HS-5 (cell line): ENCODE data around the gene CERS4.
"Not testable (repeated sequence)": the region's sequence is repeated elsewhere in the genome, so short reads cannot be mapped to it uniquely, and the experiment has no call there.

Experiments
- DNase-seq: peaks from one replicate; pipeline ENCODE4 v3.0.0-alpha.2; 2012; ENCODE audit warnings: low read depth

The CERS4 gene

GRCh38 chr19:8242211-8242821 lies 33.1 kb downstream of the CERS4 start:
- DNase-seq: no peak

DNA sequence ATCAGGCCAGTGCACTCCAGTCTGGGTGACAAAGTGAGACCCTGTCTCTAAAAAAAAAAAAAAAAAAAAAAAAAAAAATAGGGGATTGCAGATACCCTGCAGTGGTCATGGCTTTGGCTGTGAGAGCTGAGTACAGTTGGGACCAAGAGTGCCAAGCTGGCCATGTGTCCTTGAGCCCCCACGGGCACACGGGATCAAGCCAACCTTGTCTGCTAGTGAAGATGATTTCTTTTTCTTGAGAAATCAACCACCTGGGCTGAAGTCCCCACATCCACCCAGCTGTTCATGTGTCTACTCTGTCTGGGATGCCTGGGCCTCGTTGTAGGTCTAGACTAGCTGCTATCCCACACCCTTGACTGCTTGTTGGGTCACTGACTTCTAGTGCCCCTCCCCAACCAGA lies 34.0 kb downstream of the CERS4 start:
- DNase-seq: no peak

DNA sequence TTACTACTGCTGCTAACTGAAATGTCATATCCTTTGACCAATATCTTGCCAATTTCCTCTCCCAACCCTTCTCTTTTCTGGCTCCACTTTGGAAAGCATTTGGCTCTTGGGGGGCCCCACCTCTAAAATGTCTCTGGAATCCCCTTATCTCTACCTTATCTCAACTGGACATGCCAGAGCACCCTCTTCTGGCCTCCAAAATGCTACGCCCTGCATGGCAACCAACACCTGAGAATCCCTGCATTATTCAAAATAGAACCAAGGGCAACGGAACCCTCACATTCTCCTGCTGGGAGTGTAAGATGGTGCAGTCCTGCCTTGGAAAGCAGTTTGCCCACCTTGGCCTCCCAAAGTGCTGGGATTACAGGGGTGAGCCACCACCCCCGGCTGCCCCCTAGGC lies 35.3 kb downstream of the CERS4 start:
- DNase-seq: no peak

DNA sequence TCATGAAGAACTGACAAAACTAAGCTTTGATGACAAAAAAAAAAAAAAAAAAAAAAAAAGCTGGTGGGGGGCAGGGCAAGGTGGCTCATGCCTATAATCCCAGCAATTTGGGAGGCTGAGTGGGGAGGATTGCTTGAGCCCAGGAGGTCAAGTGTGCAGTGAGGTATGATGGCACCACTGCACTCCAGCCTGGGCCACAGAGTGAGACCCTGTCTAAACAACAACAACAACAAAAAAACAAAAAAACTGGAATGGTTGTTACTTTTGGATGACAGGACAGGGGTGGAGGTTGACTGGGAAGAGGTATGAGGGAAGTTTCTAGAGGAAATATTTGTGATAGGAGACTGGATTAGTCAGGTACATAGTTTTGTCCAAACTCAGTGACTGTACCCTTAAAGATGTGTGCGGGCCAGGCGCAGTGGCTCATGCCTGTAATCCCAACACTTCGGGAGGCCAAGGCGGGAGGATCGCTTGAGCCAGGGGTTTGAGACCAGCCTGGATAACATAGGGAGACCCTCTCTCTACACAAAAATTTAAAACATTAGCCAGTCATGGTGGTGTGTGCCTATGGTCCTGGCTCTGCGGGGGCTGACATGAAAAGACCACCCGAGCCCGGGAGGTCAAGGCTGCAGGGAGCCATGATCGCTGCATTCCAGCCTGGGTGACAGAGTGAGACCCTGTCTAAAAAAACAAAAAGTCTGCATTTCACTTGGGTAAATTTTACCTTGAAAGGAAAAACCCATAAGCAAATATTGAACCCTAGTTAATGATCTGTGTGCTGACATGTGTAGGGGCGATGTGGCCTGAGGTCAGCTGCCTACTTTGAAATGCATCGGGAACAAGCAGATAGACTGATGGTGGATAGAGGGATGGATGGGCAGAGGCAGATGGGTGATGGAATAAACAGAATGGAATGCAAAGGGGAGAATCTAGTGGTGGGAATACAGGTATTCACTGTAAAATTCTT lies 37.0 kb downstream of the CERS4 start:
- no peak for DNase-seq

DNA sequence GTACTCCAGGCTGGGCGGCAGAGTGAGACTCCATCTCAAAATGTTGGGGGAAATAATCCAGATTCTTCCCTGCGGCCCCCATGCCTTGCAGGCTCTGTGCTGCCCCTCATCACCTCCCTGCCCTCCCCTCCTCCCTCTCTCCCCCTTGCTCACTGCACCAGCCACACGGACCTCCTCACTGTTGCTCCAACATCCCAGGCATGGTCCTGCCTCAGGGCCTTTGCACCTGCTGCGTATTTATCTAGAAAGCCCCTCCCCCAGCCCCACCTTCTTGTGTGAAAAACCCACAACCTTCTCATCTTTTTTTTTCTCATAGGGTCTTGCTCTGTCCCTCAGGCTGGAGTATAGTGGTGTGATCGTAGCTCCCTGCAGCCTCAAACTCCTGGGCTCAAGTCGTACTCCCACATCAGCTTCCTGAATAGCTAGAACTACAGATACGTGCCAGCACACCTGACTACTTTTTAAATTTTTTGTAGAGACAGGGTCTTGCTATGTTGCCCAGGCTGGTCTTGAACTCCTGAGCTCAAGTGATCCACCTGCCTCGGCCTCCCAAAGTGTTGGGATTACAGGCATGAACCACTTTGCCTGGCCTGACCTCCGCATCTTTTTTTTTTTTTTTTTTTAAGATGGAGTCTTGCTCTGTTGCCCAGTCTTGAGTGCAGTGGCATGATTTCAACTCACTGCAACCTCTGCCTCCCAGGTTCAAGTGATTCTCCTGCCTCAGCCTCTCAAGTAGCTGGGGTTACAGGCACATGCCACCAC lies 38.1 kb downstream of the CERS4 start:
- not testable (repeated sequence) for DNase-seq

GRCh38 chr19:8248348-8249328 lies 39.5 kb downstream of the CERS4 start:
- no peak for DNase-seq

DNA sequence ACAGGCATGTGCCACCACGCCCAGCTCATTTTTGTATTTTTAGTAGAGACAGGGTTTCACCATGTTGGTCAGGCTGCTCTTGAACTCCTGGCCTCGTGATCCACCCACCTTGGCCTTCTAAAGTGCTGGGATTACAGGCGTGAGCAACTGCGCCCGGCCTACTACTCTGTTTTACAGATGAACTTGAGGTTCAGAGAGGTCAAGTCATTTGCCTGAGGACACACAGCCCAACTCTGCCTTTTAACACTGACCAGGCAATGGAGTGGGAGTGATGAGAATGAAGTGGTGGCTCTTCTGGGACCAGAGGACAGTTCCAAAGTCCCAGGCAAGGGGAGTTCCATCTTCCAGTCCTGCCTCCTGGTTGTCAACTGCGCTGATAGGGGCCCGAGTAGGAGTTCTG lies 41.4 kb downstream of the CERS4 start:
- DNase-seq: no peak

DNA sequence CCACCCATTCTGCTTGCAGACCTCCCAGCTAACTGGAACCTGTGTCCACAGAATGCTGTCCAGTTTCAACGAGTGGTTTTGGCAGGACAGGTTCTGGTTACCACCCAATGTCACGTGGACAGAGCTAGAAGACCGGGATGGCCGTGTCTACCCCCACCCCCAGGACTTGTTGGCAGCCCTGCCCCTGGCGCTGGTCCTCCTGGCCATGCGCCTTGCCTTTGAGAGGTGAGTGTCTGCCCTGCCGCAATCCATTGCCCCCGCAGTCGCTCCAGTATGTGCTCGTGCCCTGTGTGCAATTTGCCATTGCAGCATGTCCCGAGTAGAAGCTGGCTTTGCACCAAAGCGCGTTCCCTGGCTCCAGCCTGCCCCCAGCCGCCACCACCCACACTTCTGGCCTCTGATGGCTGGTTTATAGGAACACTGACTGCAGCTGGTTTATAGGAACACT lies 41.9 kb downstream of the CERS4 start:
- no peak for DNase-seq

DNA sequence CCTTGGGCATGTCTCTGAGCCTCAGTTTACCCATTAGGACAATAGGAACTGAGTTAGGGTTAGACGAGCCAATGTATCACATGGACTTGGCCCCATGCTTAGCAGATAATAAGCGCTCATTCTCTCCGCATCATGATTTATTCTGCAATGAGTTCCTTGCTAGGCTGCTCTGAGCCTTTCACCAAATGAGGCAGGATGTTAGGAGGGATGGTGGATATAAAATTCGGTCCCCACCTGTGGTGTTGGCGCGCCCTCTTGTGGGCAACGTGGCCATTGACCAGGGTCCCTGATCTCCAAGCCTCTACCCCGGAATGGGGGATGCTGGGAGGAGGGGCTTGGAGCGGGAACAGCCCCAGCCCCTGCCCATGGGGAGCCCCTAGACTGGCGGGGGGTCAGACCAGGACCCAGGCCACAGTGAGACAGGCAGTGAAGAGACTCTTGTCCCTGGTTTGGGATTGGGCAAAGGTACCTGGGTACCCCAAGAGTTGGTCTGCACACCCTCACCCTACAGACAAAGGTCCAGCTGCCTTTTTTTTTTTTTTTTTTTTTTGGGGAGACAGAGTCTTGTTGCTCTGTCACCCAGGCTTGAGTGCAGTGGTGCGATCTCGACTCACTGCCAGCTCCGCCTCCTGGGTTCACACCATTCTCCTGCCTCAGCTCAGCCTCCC lies 43.9 kb downstream of the CERS4 start:
- no peak for DNase-seq

GRCh38 chr19:8253678-8254077 lies 44.5 kb downstream of the CERS4 start:
- DNase-seq: no peak

DNA sequence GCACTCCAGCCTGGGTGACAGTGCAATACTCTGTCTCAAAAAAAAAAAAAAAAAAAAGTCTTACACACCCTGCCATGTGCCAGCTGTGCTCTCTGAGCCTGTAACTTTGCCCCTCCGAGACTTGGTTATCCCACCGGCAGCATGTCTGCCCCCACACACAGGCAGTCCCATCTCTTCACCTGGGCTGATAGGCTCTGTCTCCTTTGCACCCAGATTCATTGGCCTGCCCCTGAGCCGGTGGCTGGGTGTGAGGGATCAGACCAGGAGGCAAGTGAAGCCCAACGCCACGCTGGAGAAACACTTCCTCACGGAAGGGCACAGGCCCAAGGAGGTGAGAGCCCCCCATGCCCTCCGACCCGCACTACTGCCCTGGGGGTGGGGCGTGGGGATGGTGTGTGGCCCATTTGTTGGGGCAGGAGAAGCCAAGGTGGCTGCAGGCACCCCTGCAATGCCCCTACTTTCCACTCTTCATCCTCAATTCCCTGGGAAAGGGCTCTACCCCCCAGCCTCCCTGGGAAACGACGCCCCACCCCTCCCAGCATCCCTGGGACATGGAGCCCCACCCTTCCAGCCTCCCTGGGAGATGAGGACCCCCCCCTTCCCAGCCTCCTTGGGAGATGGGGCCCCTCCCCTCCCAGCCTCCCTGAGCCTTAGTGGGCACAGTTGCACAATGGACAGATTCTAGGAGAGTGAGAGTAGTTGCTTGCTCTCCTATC lies 45.3 kb downstream of the CERS4 start:
- no peak for DNase-seq

- DNase-seq: no peak
Observed at GRCh38 chr19:8255426-8256125, 46.4 kb downstream of the CERS4 start.

DNA sequence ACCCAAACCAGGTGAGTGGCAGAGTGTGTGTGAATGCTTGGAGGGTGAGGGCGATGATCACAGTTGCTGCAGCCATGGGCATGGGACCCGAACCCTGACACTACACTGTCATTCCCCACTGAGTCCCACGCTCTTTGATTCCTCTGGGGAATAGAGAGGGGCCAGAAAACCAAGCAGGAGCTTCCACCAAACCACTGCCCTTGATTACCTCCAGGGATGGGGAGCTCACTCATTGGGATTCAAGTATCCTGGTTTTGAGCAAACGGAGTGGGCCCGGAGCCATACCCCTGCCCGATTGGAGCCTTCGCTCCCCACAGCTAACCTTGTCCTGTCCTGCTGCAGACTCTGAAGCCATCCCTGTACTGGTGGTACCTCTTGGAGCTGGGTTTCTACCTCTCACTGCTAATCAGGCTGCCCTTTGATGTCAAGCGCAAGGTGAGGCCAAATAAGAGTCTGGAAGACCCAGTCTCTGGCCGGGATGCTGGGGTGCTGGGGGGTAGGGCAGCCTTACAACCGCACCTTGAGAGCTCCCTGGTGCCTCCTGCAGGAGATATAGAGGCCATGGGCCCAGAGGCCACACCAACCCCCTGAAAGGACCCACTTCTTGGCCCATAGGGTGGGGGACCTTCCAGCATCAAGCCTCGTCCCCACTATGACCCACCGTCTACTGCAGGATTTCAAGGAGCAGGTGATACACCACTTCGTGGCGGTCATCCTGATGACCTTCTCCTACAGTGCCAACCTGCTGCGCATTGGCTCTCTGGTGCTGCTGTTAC lies 47.3 kb downstream of the CERS4 start:
- DNase-seq: no peak

GRCh38 chr19:8257052-8257443 lies 47.9 kb downstream of the CERS4 start:
- DNase-seq: no peak

GRCh38 chr19:8259142-8259921 lies 50.2 kb downstream of the CERS4 start:
- DNase-seq: no peak

DNA sequence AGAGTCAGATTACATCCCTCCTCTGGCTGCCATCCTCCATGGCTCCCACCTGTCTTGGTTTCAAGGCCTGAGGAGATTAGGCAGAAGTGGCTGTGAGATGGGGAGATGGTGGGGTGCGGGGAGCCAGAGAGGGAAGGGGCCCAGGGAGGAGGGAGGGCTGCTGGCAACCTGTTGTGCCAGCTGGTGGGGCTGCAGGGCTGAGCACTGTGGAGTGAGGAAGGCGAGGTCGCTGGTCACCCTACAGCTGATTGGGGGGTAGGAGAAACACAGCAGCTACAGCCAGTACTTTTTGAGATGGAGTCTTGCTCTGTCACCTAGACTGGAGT lies 50.7 kb downstream of the CERS4 start:
- DNase-seq: no peak

DNA sequence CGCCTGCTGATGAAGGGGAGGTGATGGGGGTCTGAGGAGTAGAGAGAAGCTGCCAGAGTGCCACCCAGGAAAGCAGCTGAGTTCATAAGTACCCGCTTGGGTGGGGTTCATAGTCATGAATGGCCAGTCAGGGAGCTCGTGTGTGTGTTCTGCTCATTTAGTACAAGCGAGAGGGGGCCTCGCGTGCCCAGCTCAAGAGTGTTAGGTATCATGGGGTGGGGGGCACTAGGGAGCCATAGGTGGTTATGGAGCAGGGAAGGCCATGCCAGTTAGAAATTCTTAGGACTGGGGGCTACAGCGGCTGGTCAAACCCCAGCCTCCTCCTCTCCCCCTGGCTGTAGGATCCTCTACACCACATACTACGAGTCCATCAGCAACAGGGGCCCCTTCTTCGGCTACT lies 52.2 kb downstream of the CERS4 start:
- DNase-seq: no peak

DNA sequence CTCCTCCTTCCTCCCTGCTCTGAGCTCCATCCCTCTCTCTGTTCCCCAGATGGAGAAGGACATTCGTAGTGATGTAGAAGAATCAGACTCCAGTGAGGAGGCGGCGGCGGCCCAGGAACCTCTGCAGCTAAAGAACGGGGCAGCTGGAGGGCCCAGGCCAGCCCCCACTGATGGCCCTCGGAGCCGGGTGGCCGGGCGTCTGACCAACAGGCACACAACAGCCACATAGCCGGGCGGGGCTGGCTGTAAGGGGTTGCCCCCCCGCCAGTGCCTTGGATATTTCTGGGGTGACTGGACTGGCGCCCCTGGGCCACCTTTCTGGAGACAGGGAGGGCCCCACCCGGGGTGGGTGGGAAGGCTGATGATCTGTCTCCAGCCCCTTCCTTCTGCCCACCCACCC lies 52.7 kb downstream of the CERS4 start:
- DNase-seq: no peak
